Activated CD8-positive, alpha-beta T cell treated with anti-CD3 and anti-CD28 coated beads, Interleukin-2, amount 10 ng/mL, durations not matched to agents 7 days and 5 days (primary cell): ENCODE measurements around the gene CSK. TPM values are rescaled to one million over a fixed set of nuclear protein-coding genes. Genes with fewer than 3 reads are reported as not detected.
A peak's percentile ranks its signal among the peaks of the same experiment; 100 is the strongest.

Source experiments
- ATAC-seq: fragments of 150-1000 bp; cut with Tn5 transposase; one replicate; pipeline ENCODE4 v1.10.0; 2021; ENCODE audit warnings: moderate library complexity
- CTCF ChIA-PET: fragments of 350-600 bp; sonication (Branson Sonifier 250); formaldehyde crosslinking; loops from one replicate; lab custom pipeline; 2021; ENCODE audit warnings: antibody characterized with exemption; lab: Charles Lee
- POLR2A ChIA-PET: fragments of 350-600 bp; sonication (Branson Sonifier 250); formaldehyde crosslinking; loops from one replicate; lab custom pipeline; 2021; ENCODE audit warnings: antibody characterized with exemption; lab: Charles Lee
- DNase-seq: peaks from one replicate; pipeline ENCODE4 v3.0.0-alpha.2; 2020
- H3K27ac Mint-ChIP-seq: one replicate; pipeline ENCODE4 v1.8.0; 2021; ENCODE audit warnings: mild to moderate bottlenecking, mixed read lengths
- H3K27me3 Mint-ChIP-seq: one replicate; pipeline ENCODE4 v1.8.0; 2021; ENCODE audit warnings: low read depth, mixed read lengths
- H3K36me3 Mint-ChIP-seq: one replicate; pipeline ENCODE4 v1.8.0; 2021; ENCODE audit warnings: low read depth, mixed read lengths
- H3K4me1 Mint-ChIP-seq: one replicate; pipeline ENCODE4 v1.8.0; 2021; ENCODE audit warnings: low read depth, mixed read lengths
- H3K4me3 Mint-ChIP-seq: one replicate; pipeline ENCODE4 v1.8.0; 2021; ENCODE audit warnings: mild to moderate bottlenecking, mixed read lengths
- H3K9me3 Mint-ChIP-seq: one replicate; pipeline ENCODE4 v1.8.0; 2022; ENCODE audit warnings: mixed read lengths; ENCODE audit not compliant: insufficient read depth
- total RNA-seq, 2 experiments: library from RNA; stranded (reverse); gene quantifications; one replicate each; pipeline ENCODE4 v1.2.3, GENCODE V29; 2021

The CSK gene
- total RNA-seq, 2 experiments from 2014 or later, result 314 to 330 TPM

- Mint-ChIP-seq H3K27me3 (no peaks in the 10 kb centered on the region), H3K4me3 (peak overlapping the region; percentile 19), H3K27ac (peak overlapping the region; percentile 82), H3K4me1 (peaks cover 89% of the 10 kb centered on the region), H3K9me3 (no peaks in the 10 kb centered on the region), H3K36me3 (peaks cover 63% of the 10 kb centered on the region)
- ATAC-seq (peak; percentile 31), DNase-seq (peak; percentile 79)
- ChIA-PET CTCF (interaction anchor here (0.7 to 25.5 kb wide), 27 partner anchors 11 to 423 kb away, joined by 3 to 1683 read pairs (median 4); partner anchors contain the start of genes CLK3, CPLX3, CSK and CYP1A1), POLR2A (interaction anchor here (0.7 to 20.1 kb wide), 3 partner anchors 11 to 253 kb away, joined by 3 to 670 read pairs (median 3); partner anchors contain the start of genes ARID3B and CSK)
Measured at GRCh38 chr15:74793135-74794028, 11.5 kb downstream of the CSK start.

DNA sequence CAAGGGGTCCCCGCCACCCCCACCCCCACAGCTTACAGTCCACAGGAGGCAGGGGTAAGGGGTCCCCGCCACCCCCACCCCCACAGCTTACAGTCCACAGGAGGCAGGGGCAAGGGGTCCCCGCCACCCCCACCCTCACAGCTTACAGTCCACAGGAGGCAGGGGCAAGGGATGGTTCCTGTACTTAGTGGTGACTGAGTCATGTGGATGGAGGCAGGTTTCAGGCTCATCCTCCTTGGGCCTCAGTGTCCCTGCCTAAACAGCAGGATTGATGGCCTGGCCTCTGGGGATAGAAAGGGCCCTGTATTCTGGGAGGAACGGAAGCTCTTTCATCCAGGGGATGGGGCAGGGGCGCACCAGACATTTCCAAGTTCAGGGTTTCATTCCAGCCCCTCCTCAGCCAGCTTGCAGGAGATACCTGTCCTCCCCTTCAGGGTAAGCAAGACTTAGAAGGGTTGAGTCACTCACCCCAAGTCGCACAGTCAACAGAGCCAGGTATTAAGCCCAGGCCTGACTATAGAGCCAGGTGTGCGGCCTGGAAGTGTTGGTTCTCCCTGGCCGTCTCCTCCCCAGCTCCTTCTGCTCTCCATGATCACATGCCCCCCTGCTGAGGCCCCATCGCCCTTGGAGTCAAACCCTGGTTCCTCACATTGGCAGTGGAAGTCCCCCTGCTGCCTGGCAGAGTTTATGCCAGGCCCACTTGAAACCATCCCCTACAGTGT is 12.5 kb downstream of the CSK start:
- Mint-ChIP-seq H3K4me1 (peaks cover 89% of the 10 kb centered on the region), H3K9me3 (no peaks in the 10 kb centered on the region), H3K27ac (peak overlapping the region; percentile 89), H3K4me3 (peak overlapping the region; percentile 48), H3K36me3 (peaks cover 65% of the 10 kb centered on the region), H3K27me3 (no peaks in the 10 kb centered on the region)
- no peak for DNase-seq
- ChIA-PET POLR2A (interaction anchor here (20.1 kb wide), 1 partner anchor 16 kb away, joined by 670 read pairs; the partner anchor contains the start of gene CSK), CTCF (interaction anchor here (0.7 to 25.5 kb wide), 19 partner anchors 10 to 424 kb away, joined by 3 to 1683 read pairs (median 4); partner anchors contain the start of genes CLK3, CPLX3, CSK and ULK3)
- no peak for ATAC-seq

DNA sequence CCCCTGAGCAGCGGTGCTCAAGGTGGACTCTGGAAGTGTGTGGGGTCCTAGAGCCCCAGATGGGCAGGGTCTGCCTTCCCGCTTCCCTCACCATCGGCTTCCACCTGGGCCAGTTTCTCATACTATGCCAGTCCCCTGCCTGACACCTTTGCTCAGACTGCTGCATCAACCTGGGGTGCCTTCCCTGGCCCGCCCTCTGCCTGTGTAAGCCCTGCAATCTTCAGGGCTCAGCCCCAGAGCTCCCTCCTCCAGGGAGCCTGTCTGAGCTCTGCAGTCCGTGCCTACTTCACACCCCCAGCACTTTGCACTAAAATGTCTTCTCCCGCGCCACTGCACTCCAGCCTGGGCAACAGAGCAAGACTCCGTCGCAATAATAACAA is 13.1 kb downstream of the CSK start:
- H3K27me3 Mint-ChIP-seq, result no peaks in the 10 kb centered on the region
- ChIA-PET POLR2A (interaction anchor here (20.1 kb wide), 1 partner anchor 16 kb away, joined by 670 read pairs; the partner anchor contains the start of gene CSK), CTCF (interaction anchor here (1.4 to 25.5 kb wide), 5 partner anchors 10 to 179 kb away, joined by 3 to 1683 read pairs (median 5); partner anchors contain the start of genes CLK3 and CSK)
- H3K4me1 Mint-ChIP-seq, result peaks cover 89% of the 10 kb centered on the region
- peaks cover 65% of the 10 kb centered on the region for H3K36me3 Mint-ChIP-seq
- DNase-seq (no peak), ATAC-seq (no peak)
- peak overlapping the region; percentile 89 for H3K27ac Mint-ChIP-seq
- no peaks in the 10 kb centered on the region for H3K9me3 Mint-ChIP-seq
- H3K4me3 Mint-ChIP-seq, result peak overlapping the region; percentile 48

DNA sequence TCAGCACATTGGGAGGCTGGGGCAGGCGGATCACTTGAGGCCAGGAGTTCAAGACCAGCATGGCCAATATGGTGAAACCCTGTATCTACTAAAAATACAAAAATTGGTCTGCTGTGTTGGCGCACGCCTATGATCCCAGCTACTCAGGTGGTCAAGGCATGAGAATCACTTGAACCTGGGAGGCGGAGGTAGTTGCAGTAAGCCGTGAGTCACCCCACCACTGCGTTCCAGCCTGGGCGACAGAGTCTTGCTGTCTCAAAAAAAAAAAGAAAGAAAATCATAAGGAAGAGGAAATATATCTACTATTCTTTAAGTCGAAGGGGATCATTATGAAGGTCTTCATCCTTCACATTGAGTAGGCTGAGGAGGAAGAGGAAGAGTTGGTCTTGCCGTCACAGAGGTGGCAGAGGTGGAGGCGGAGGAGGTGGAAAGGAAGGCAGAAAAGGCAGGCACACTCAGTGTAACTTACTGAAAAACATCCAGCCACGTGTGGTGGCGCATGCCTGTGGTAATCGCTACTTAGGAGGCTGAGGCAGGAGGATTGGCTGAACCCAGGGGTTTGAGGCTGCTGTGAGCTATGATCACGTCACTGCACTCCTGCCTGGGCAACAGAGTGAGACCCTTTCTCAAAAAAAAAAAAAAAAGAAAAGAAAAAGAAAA is 14.2 kb downstream of the CSK start:
- H3K27ac Mint-ChIP-seq, result peak overlapping the region; percentile 86
- H3K4me3 Mint-ChIP-seq, result peak overlapping the region; percentile 27
- peaks cover 84% of the 10 kb centered on the region for H3K4me1 Mint-ChIP-seq
- POLR2A ChIA-PET, result interaction anchor here (20.1 kb wide), 1 partner anchor 17 kb away, joined by 670 read pairs; the partner anchor contains the start of gene CSK
- no peaks in the 10 kb centered on the region for H3K9me3 Mint-ChIP-seq
- no peaks in the 10 kb centered on the region for H3K27me3 Mint-ChIP-seq
- ATAC-seq, result peak; percentile 18
- peaks cover 69% of the 10 kb centered on the region for H3K36me3 Mint-ChIP-seq
- CTCF ChIA-PET, result interaction anchor here (1.3 to 25.5 kb wide), 4 partner anchors 17 to 163 kb away, joined by 3 to 1683 read pairs (median 4); partner anchors contain the start of gene CSK
- peak; percentile 59 for DNase-seq

GRCh38 chr15:74798388-74799254 is 16.7 kb downstream of the CSK start:
- H3K27me3 Mint-ChIP-seq, result no peaks in the 10 kb centered on the region
- peak overlapping the region; percentile 28 for H3K4me3 Mint-ChIP-seq
- ATAC-seq, result no peak
- DNase-seq, result no peak
- CTCF ChIA-PET, result interaction anchor here (0.5 to 25.5 kb wide), 9 partner anchors 12 to 166 kb away, joined by 3 to 1683 read pairs (median 4); partner anchors contain the start of gene CSK
- POLR2A ChIA-PET, result interaction anchor here (0.6 to 20.1 kb wide), 2 partner anchors 20 to 182 kb away, joined by 4 to 670 read pairs; partner anchors contain the start of gene CSK
- H3K27ac Mint-ChIP-seq, result peak overlapping the region; percentile 81
- peaks cover 63% of the 10 kb centered on the region for H3K4me1 Mint-ChIP-seq
- no peaks in the 10 kb centered on the region for H3K9me3 Mint-ChIP-seq
- peaks cover 72% of the 10 kb centered on the region for H3K36me3 Mint-ChIP-seq

- ATAC-seq (no peak), DNase-seq (peak; percentile 46)
- Mint-ChIP-seq H3K4me3 (no peak overlapping the region), H3K27me3 (no peaks in the 10 kb centered on the region), H3K36me3 (peaks cover 79% of the 10 kb centered on the region), H3K9me3 (no peaks in the 10 kb centered on the region), H3K27ac (peak overlapping the region; percentile 81), H3K4me1 (peaks cover 62% of the 10 kb centered on the region)
- ChIA-PET POLR2A (interaction anchor here (0.6 to 20.1 kb wide), 3 partner anchors 21 to 183 kb away, joined by 3 to 670 read pairs (median 4); partner anchors contain the start of gene CSK), CTCF (interaction anchor here (0.7 to 25.5 kb wide), 14 partner anchors 9 to 186 kb away, joined by 3 to 1683 read pairs (median 4); partner anchors contain the start of gene CSK)
Measured at GRCh38 chr15:74799255-74799855, 17.5 kb downstream of the CSK start.

DNA sequence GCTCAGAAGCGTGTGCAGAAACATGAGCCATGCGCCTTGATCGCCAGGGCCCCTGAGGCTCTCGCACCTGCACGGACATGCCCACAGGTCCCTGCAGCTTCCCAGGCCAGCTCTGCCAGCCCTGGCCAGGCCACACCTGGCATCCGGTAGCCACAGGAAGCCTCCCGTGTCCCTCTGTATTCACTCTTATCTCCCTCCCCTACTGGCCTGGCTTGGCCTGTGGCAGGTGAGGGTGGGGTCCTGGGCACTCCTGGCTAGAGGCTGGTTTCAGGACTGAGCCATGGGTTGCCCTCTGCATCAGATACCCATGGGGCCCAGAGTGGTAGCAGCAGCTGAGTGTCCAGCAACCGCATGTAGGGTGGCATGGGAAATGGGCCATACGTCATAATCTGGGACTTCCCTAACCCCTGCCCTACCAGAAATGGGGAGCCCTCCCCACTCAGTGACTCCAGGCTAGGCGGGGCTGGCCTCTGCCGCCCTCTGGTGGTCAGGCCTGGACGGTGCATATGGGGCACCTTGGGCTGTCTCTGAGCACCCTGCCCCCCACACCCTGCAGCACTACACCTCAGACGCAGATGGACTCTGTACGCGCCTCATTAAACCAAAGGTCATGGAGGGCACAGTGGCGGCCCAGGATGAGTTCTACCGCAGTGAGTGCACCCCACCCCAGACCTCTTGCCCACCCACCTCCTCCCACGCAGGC is 18.1 kb downstream of the CSK start:
- H3K36me3 Mint-ChIP-seq, result peaks cover 79% of the 10 kb centered on the region
- no peaks in the 10 kb centered on the region for H3K27me3 Mint-ChIP-seq
- H3K9me3 Mint-ChIP-seq, result no peaks in the 10 kb centered on the region
- POLR2A ChIA-PET, result interaction anchor here (0.6 to 20.1 kb wide), 2 partner anchors 21 to 130 kb away, joined by 3 to 670 read pairs; partner anchors contain the start of gene CSK
- DNase-seq (peak; percentile 90), ATAC-seq (peak; percentile 91)
- peak overlapping the region; percentile 81 for H3K27ac Mint-ChIP-seq
- no peak overlapping the region for H3K4me3 Mint-ChIP-seq
- CTCF ChIA-PET, result interaction anchor here (0.7 to 25.5 kb wide), 19 partner anchors 8 to 186 kb away, joined by 3 to 1683 read pairs (median 3); partner anchors contain the start of gene CSK
- H3K4me1 Mint-ChIP-seq, result peaks cover 58% of the 10 kb centered on the region

DNA sequence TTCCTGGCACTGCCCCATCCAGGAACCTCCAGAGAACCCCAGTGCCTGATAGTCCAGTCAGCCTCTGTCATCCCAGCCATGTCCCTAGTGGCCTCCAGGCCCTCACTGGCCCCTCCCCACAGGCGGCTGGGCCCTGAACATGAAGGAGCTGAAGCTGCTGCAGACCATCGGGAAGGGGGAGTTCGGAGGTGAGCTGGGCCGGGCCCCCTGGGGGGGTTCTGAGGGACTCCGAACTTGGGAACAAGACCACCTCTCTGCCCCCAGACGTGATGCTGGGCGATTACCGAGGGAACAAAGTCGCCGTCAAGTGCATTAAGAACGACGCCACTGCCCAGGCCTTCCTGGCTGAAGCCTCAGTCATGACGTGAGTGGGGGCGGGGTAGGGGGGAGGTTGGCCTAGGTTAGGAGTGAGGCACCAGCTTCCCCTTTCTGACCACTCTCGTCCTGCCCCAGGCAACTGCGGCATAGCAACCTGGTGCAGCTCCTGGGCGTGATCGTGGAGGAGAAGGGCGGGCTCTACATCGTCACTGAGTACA is 18.7 kb downstream of the CSK start:
- Mint-ChIP-seq H3K27ac (peak overlapping the region; percentile 81), H3K4me1 (peaks cover 53% of the 10 kb centered on the region)
- CTCF ChIA-PET, result interaction anchor here (0.7 to 25.5 kb wide), 11 partner anchors 18 to 187 kb away, joined by 3 to 1683 read pairs (median 3); partner anchors contain the start of gene CSK

More for the DNA sequence above, 18.7 kb downstream of the CSK start:
- POLR2A ChIA-PET, result interaction anchor here (20.1 kb wide), 1 partner anchor 22 kb away, joined by 670 read pairs; the partner anchor contains the start of gene CSK
- no peaks in the 10 kb centered on the region for H3K27me3 Mint-ChIP-seq
- no peaks in the 10 kb centered on the region for H3K9me3 Mint-ChIP-seq
- H3K4me3 Mint-ChIP-seq, result no peak overlapping the region
- peaks cover 75% of the 10 kb centered on the region for H3K36me3 Mint-ChIP-seq
- DNase-seq, result no peak
- no peak for ATAC-seq
